NK-92 (cell line): Measurements from ENCODE around the gene GRIN2C.
"Not testable (repeated sequence)": the region's sequence is repeated elsewhere in the genome, so short reads cannot be mapped to it uniquely, and the experiment has no call there.

Experiments
- DNase-seq: peaks from one replicate; lab custom pipeline; 2025; ENCODE audit not compliant: unreplicated experiment; lab: John Stamatoyannopoulos, UW

The GRIN2C gene

DNA sequence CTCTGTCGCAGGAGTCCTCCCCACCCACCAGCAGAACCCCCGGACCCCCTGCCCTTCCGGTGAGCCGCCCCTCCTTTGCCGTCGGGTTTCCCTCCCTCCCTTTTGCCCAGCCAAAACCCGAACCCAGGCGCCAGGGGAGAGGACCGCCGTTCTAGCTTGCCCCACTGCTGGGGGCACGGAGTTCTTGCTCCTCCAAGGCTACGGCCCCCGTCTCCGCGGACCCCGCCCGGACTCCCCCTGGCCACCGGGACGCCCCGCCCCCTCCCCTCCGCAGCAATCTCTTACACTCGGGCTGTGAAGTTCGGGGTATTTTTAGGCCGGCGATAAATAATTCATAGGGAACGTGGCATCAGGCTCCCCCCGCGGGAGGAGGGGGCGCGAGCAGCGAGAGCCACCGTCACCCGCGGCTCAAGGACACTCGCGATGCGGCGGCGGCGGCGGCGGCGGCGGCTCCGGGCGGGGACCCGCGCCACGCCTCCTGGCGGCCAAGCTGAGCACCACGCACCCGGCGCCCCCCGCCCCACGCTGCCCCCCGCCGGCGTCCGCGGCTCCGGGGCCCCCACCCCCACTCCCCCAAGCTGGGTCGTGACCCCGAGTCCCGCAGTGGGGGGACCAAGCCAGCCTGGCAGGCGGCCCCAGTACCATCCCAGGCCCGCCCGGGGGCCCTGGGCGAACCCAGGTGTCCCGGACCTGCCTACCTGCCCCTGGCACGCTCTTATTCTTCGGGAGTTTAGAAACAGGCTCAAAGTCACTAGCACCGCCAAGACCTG lies at the start of gene GRIN2C:
GRIN2C (minus strand) TSS at position 427 of the 770 bp plus-strand sequence. CDS start 4,793 bp downstream, outside the sequence.
- DNase-seq, result no peak

DNA sequence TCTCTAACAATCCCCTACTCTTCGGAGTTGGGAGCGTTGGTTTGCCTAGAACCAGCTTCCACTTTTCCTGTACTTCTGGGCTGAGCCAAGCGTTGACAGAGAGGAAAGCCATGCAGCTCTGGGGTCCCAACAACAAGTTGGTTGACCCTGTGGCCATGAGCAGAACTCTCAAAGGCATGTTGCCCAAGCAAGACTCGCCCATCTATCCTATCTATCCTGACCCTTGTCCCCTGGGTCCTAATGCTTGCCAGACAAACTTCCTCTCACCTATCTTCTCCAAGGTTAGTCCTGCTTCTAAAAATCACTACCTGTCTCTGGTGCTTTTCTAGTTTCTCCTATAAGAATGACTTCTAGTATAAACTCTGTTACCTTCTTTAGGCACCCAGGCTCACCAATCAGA lies 49.4 kb upstream of the GRIN2C start:
- not testable (repeated sequence) for DNase-seq

DNA sequence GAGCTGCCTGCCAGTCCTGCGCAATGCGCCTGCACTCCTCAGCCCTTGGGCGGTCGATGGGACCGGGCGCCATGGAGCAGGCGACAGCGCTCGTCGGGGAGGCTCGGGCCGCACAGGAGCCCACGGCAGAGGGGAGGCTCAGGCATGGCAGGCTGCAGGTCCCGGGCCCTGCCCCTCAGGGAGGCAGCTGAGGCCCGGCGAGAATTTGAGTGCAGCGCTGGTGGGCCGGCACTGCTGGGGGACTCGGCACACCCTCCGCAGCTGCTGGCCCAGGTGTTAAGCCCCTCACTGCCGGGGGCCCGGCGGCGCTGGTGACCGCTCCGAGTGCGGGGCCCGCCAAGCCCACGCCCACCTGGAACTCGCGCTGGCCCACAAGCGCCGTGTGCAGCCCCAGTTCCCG lies 47.3 kb upstream of the GRIN2C start:
- no peak for DNase-seq

DNA sequence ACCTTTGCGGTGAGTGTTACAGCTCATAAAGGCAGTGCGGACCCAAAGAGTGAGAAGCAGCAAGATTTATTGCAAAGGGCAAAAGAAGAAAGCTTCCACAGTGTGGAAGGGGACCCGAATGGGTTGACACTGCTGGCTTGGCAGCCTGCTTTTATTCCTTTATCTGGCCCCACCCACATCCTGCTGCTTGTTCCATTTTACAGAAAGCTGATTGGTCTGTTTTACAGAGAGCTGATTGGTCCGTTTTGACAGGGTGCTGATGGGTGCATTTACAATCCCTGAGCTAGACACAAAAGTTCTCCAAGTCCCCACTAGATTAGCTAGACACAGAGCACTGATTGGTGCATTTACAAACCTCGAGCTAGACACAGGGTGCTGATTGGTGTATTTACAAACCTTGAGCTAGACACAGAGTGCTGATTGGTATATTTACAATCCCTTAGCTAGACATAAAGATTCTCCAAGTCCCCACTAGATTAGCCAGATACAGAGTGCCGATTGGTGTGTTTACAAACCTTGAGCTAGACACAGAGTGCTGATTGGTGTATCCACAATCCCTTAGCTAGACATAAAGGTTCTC lies 46.6 kb upstream of the GRIN2C start:
- DNase-seq, result not testable (repeated sequence)

DNA sequence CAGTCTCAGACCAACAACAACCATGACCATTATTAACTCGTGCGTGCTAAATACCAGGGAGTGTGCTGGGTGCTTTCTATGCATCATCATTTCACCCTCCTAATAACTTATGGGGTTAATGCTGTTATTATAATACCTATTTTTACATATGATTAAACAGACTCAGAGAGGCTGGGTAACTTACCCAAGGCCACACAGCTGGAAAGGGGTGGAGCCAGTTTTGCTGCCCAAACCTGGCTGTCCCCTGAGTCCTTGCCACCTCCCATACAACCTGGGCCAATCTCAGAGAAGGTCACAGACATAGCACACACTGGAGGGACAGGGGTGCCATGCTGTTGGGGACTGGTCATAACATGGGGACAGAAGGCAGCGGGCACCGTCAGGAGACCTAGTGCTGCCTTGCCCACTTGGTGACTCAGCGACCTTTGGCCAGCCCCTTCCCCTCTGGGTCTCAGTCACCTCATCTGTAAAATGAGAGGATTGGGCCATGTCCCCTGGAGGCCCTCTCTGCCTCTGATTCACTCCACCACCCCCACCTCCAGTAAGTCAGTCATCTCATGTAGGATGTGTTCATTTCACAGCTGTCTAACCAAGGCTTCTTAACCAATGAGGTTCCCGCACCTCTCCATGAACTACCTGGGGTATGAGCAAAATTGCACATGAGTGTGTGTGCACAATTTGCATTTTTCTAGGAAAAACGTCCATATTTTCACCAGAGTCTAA lies 45.2 kb upstream of the GRIN2C start:
- no peak for DNase-seq

DNA sequence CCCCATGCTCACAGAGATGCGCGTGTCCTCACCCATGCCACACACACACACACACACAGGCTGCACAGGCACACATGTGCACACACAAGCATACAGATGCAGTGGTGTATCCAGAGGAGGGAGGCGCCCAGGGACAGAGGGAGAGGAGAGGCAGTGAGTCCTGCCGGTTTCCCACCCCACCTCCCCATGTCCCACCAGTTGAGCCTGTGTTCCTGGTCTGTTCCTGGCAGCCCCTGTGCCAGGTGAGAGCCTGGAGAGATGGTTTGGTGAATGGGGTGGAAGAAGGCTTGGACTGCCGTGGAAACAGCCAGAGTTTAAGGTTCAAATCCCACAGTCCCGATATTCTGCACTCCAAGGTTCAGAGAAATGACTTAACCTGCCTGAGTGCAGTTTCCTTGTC lies 44.0 kb upstream of the GRIN2C start:
- DNase-seq, result no peak

DNA sequence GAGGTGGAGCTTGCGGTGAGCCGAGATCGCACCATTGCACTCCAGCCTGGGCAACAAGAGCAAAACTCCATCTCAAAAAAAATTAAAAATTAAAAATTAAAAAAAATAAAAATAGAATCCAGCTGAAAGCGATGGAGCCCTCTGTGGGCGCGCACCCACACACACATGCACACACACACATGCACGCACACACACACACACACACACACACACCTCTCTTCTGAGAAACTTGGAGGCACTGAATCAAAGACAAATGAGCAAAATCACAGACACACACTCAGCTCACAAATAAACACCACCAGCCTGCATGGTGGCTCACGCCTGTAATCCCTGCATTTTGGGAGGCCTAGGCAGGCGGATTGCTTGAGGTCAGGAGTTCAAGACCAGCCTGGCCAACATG lies 43.3 kb upstream of the GRIN2C start:
- no peak for DNase-seq

DNA sequence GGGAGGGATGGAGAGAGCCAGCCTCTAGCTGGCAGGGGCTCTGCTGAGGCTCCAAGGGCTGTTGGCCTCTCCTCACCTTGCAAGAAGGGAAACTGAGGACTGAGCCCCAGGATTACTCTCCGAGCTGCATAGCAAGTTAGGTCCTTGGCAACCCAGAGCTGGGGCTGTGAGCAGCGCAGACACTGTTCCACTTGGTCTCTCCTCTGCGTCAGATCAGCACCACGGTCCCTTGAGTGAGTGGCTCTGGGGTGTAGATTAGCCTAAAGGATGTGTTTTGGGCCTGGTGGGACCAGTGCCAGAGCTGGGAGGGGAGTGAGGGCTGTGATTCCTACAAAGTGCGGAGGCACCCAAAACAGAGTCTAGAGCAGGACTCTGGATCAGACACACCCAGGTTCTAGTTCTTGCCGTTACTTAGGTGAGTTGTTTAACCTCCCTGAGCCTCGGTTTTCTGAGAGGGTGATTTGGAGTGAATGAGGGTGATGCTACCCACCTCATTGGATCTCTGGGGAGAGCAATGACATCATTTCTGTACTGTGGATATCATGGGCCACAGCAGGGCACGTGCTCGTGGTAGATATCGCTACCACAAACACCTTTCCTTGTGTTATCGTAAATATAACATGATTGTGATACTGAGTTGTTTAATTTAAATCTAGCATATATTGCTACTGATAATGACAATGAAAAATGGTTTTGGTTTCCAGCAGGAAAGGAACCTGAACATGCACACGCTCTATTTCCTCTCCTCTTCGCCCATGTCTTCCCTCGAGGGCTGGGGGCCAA lies 41.9 kb upstream of the GRIN2C start:
- no peak for DNase-seq

DNA sequence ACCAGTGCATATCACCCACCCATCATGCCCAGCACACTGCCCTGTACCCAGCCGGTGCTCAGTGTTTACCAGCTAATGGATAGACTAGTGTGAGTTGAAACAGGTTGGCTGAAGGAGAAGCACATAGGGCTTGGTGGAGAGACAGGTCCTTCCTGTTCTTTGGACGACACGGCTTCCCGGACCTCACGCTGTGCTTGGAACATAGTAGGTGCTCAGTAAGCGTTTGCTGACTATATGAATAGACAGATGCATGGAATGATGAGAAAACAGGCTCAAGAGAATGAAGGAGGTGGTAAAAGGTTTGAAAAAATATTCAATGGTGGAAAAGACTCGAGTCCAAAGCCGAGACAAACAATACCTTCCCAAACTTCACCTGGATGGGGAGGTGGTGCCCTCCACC lies 40.5 kb upstream of the GRIN2C start:
- DNase-seq, result no peak

DNA sequence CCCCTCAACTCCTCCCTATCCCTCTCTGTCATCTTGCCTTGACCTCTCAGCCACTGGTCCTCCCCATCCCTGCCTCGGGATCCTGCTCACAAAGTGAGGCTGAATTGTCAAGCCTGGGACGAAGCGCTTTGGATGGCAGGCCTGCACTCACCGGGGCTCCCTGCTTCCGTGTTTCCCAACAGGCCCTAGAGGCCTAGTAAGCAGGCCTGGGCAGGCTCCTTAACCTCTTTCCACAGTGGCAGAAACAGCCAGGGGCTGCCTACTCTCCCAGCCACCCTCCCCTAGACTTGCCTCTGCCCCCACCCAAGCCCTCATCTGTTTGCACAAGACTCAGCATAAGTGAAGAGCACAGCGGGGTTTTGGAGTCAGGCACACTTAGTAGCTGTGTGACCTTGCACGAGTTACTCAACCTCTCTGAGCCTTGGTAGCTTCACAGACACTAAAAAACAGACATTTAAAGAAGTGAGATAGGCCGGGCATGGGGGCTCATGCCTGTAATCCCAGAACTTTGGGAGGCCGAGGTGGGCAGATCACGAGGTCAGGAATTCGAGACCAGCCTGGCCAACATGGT lies 38.8 kb upstream of the GRIN2C start:
- DNase-seq, result no peak

DNA sequence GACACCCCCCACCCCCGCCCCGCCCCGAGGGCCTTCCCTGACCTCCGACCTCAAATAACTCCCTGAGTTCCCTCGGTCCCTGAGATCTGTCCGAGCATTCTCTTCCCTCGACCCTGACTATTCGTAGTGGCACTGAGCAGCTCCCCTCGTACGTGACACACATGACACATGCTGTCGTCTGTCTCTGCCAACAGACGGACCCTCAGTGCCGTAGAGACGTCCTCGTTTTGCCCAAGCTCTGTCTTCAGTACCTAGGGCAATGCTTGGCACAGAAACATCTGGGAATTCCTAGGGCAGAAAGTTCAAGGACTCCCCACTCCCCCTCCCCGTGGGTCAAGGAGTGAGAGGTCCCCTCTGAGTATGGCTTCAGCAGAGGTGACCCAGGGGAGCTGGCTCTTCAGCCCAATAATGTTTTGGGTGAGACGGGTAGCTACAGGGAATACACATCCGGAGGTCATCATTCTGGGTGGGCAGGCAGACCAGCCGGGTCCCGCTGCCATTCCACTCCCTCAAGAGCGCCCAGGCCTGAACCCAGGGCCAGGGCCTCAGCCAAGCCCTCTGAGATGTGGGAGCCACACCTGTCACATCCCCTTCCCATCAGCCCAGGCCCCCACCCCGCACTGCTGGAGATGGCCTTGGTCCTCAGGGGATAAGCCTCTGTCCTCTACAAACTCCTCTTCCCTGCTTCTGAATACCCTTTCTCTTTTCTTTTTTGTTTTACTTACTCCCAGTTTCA lies 34.4 kb upstream of the GRIN2C start:
- DNase-seq, result no peak

DNA sequence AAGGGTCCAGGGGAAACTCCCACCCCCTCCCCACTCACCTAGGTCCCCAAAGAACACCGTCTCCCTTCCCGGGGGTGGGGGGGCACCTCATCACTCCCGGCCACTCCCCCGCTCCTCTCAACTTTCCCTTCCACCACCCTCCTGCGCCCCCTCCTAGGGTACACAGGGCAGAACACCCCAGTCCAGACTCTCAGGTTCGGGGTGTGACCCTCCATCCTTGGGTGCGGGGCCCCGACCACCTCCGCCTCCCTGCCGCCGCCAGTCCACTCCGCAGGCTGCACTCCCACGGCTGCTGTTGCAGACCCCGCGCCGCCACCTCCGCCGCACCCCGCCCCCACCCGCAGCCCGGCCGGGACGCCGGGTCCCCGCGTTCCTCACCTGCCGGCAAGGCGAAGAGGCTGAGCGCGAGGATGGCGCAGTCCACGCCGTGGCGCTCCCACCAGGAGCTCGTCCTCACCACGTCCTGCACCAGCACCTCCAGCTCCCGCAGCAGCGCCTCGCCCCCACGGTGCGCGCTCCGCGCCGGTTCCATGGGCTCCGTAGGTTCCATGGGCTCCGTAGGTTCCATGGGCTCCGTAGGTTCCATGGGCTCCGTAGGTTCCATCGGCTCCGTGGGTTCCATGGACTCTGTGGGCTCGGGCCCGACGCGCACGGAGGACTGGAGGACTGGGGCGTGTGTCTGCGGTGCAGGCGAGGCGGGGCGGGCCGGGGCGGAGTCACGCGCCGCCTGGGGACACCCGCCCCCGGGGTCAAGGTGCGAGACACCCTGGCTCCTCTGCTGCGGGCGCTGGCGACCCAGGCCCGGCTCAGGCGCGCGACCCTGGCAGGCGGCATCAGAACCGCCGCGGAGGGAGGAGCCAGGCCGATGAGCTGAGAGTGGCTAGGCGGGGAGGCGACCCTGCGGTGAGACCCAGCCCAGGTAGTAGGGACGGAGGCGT lies 33.6 kb upstream of the GRIN2C start, which contains the start of gene FADS6:
FADS6 (minus strand) TSS at position 660 of the 938 bp plus-strand sequence; CDS start at position 622, 38 bp downstream.
- no peak for DNase-seq

DNA sequence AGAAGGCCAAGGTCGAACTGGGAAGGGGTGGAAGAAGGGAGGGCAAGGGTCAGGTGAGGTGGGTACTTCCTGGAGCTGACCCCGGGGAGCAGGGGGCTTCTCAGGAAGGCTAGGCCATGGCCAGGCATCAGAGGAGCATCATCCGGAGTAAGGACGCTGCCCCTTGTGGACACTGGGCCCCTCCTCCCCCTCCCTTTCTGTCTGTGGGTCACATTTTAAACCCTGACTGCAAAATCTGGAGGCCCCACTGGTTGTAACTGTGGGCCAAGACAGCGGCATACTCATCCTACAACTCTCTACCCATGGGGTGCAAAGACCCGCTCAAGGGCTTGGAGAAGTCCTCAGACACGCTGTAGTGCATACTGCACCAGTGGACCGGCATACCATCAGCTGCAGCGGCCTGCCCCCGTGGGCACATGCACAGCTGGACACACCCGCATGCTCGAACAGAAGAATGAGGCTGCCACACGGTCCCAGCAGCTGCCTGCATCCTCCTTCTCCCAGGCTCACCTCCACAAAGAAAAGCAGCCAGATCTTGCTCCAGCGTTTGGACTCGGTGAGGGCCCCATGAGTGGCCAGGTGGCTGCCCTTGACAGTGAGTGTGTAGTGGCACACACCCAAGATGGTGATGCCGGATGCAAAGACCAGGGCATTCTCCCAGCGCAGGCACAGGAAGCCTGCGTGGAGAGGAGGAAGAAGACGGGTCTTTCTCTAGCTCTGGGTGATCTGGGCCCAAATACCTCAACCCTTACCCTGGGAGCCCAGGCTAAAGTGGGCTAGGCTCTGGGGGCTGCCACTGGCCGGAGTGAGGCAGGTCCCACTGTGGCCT lies 32.5 kb upstream of the GRIN2C start:
- DNase-seq, result no peak

DNA sequence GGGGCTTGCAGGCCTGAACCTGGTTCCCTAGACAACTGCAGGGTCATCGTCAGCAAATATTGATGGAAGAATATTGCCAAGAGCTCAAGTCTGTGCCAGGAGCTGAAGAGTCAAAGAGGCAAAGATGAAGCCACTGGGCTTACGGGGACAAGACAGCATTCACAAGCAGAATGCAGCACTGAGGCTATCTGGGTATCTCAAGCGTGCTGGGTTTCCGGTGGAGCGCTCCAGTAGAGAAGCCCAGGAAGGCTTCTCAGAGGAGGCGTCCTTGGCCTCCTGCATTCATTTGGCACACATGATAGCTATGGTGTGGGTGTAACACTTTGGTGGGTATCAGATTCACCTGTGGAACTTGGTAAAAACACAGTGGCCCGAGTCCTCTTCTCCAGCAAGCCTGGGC lies 30.9 kb upstream of the GRIN2C start:
- no peak for DNase-seq

DNA sequence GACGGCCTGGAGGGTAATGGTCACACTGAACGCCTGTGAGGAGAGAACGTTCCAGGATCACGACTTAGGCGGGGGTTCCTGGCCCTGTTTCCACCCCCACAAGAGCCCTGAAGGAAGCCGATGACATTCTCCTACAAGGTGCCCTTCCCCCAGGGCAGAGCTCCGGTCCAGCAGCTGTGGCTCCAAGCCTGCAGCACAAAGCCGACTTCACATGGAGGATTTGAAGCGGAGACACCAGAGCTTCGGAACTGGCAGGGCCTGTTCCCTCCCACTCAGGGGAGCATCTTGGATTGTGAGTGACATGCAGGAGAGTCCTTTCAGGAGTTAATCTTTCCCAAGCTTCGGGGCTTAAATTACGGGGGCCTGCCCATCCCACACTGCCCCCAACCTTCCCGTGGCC lies 28.8 kb upstream of the GRIN2C start:
- no peak for DNase-seq

DNA sequence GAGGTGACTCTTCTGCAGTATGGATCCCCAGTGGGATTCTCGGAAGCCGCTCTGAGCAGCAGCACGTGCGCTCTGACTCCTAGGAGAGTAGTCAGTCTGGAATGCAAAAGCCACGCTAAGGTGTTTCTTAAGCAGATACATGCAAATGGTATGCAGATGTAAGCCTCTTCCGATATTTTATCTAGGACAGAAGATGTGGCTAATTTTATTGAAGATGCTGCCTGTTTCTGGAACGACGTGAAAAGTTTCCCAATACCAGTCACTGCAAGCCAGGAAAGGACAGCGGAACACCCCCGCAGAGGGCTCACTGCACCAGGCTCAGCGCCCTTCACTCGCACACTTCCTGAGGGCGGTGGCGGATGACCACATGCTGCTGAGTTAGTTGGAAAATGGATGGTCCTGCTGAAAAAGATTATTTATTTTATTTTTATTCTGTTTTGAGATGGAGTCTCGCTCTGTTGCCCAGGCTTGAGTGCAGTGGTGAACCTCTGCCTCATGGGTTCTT lies 23.6 kb upstream of the GRIN2C start:
- no peak for DNase-seq

DNA sequence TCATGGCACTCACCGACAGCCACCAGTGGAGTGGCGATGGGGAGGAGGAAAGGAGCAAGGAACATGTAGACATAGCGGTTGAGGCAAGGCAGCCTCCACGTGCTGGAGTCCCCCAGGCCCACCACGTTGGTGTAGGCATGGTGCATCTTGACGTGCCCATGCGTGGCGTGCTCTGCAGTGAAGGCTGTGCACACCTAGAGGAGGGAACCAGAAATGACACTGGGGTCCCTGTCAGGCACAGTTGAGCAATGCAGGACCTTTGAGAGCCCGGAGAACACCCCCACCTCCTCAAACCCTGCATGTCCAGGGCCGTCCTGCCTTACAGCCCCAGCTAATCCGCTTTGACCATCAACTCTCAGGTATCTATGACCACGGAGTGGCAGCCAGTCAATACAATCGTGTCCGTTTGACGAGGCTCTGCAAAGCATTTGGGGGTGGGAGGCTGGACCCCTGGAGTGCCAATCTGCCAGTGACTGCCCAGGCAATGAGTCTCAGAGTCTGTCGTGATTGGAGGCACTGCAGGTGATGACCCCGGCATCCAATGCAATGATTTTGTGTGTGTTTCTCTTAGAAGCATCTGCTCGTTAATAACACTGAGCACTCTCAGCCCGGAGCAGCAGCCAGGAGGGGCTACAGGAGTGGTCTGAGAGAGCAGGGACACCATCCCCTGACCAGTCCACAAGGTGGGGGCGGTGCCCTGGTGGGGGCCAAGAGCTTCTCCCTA lies 23.0 kb upstream of the GRIN2C start:
- no peak for DNase-seq
